ENCODE results near the gene ZDHHC14.
"Not testable (repeated sequence)": the region's sequence is repeated elsewhere in the genome, so short reads cannot be mapped to it uniquely, and the experiment has no call there.

ZDHHC14 gene

GRCh38 chr6:157717340-157717748 lies 336.4 kb downstream of the ZDHHC14 start:
- Mint-ChIP-seq H3K27me3 (ENCODE audit: low read depth) (peaks cover 3% of the 10 kb centered on the region), H3K4me1 (ENCODE audit: low read depth) (no peaks in the 10 kb centered on the region), H3K36me3 (ENCODE audit: low read depth) (no peaks in the 10 kb centered on the region), H3K9me3 (no peaks in the 10 kb centered on the region), H3K27ac (no peak overlapping the region), H3K4me3 (no peak overlapping the region)

- Mint-ChIP-seq H3K4me3 (no peak overlapping the region), H3K4me1 (ENCODE audit: low read depth) (no peaks in the 10 kb centered on the region), H3K27ac (no peak overlapping the region), H3K9me3 (no peaks in the 10 kb centered on the region), H3K27me3 (ENCODE audit: low read depth) (peaks cover 8% of the 10 kb centered on the region), H3K36me3 (ENCODE audit: low read depth) (no peaks in the 10 kb centered on the region)
These were observed 337.7 kb downstream of the ZDHHC14 start for GRCh38 chr6:157718503-157719187.

GRCh38 chr6:157720964-157721363 lies 340.0 kb downstream of the ZDHHC14 start:
- not testable (repeated sequence) for H3K4me3 Mint-ChIP-seq; H3K4me1 Mint-ChIP-seq (ENCODE audit: low read depth); H3K36me3 Mint-ChIP-seq (ENCODE audit: low read depth); H3K27ac Mint-ChIP-seq
- Mint-ChIP-seq H3K27me3 (ENCODE audit: low read depth) (peaks cover 12% of the 10 kb centered on the region), H3K9me3 (peaks cover 14% of the 10 kb centered on the region)

- Mint-ChIP-seq H3K9me3 (peaks cover 18% of the 10 kb centered on the region), H3K27me3 (ENCODE audit: low read depth) (peaks cover 17% of the 10 kb centered on the region), H3K27ac (no peak overlapping the region), H3K36me3 (ENCODE audit: low read depth) (no peaks in the 10 kb centered on the region), H3K4me1 (ENCODE audit: low read depth) (no peaks in the 10 kb centered on the region), H3K4me3 (no peak overlapping the region)
These were observed 340.4 kb downstream of the ZDHHC14 start for GRCh38 chr6:157721426-157721825.

- H3K9me3 Mint-ChIP-seq = peaks cover 20% of the 10 kb centered on the region
- H3K36me3 Mint-ChIP-seq (ENCODE audit: low read depth) = no peaks in the 10 kb centered on the region
- H3K4me3 Mint-ChIP-seq = no peak overlapping the region
- peaks cover 20% of the 10 kb centered on the region for H3K27me3 Mint-ChIP-seq (ENCODE audit: low read depth)
- H3K27ac Mint-ChIP-seq = no peak overlapping the region
- H3K4me1 Mint-ChIP-seq (ENCODE audit: low read depth) = no peaks in the 10 kb centered on the region
These were observed 340.8 kb downstream of the ZDHHC14 start for GRCh38 chr6:157721830-157722229.

GRCh38 chr6:157723376-157723775 lies 342.4 kb downstream of the ZDHHC14 start:
- H3K9me3 Mint-ChIP-seq = peaks cover 22% of the 10 kb centered on the region
- H3K27ac Mint-ChIP-seq = no peak overlapping the region
- H3K4me3 Mint-ChIP-seq = no peak overlapping the region
- peaks cover 25% of the 10 kb centered on the region for H3K27me3 Mint-ChIP-seq (ENCODE audit: low read depth)
- H3K36me3 Mint-ChIP-seq (ENCODE audit: low read depth) = no peaks in the 10 kb centered on the region
- no peaks in the 10 kb centered on the region for H3K4me1 Mint-ChIP-seq (ENCODE audit: low read depth)

GRCh38 chr6:157724138-157724820 lies 343.3 kb downstream of the ZDHHC14 start:
- no peak overlapping the region for H3K4me3 Mint-ChIP-seq
- no peak overlapping the region for H3K27ac Mint-ChIP-seq
- peaks cover 22% of the 10 kb centered on the region for H3K9me3 Mint-ChIP-seq
- peaks cover 25% of the 10 kb centered on the region for H3K27me3 Mint-ChIP-seq (ENCODE audit: low read depth)
- H3K36me3 Mint-ChIP-seq (ENCODE audit: low read depth) = no peaks in the 10 kb centered on the region
- H3K4me1 Mint-ChIP-seq (ENCODE audit: low read depth) = no peaks in the 10 kb centered on the region

- Mint-ChIP-seq H3K4me3 (no peak overlapping the region), H3K36me3 (ENCODE audit: low read depth) (no peaks in the 10 kb centered on the region), H3K27me3 (ENCODE audit: low read depth) (peaks cover 25% of the 10 kb centered on the region), H3K27ac (no peak overlapping the region), H3K4me1 (ENCODE audit: low read depth) (no peaks in the 10 kb centered on the region), H3K9me3 (peaks cover 22% of the 10 kb centered on the region)
These were observed 344.2 kb downstream of the ZDHHC14 start for GRCh38 chr6:157724960-157725741.

- no peaks in the 10 kb centered on the region for H3K4me1 Mint-ChIP-seq (ENCODE audit: low read depth)
- H3K36me3 Mint-ChIP-seq (ENCODE audit: low read depth) = no peaks in the 10 kb centered on the region
- H3K9me3 Mint-ChIP-seq = peaks cover 22% of the 10 kb centered on the region
- H3K27ac Mint-ChIP-seq = no peak overlapping the region
- peaks cover 25% of the 10 kb centered on the region for H3K27me3 Mint-ChIP-seq (ENCODE audit: low read depth)
- no peak overlapping the region for H3K4me3 Mint-ChIP-seq
These were observed 344.8 kb downstream of the ZDHHC14 start for GRCh38 chr6:157725836-157726235.

- Mint-ChIP-seq H3K9me3 (peaks cover 22% of the 10 kb centered on the region), H3K27me3 (ENCODE audit: low read depth) (peaks cover 25% of the 10 kb centered on the region), H3K36me3 (ENCODE audit: low read depth) (no peaks in the 10 kb centered on the region), H3K27ac (no peak overlapping the region), H3K4me3 (no peak overlapping the region), H3K4me1 (ENCODE audit: low read depth) (no peaks in the 10 kb centered on the region)
These were observed 346.1 kb downstream of the ZDHHC14 start for GRCh38 chr6:157726892-157727628.
